B cell (primary cell): Measurements from ENCODE around the gene IL22RA1.

ENCODE experiments used
- CTCF ChIP-seq: fragments of 200-600 bp; IDR thresholded peaks from one replicate; pipeline ENCODE4 v1.8.0; 2022; ENCODE audit warnings: antibody characterized with exemption, mild to moderate bottlenecking
- EZH2 ChIP-seq: IDR thresholded peaks from 2 replicates; pipeline ENCODE4 v1.6.1; 2012; ENCODE audit warnings: borderline replicate concordance, low read depth, mild to moderate bottlenecking, moderate library complexity, low read length; ENCODE audit not compliant: insufficient read depth, poor library complexity, severe bottlenecking

DNA sequence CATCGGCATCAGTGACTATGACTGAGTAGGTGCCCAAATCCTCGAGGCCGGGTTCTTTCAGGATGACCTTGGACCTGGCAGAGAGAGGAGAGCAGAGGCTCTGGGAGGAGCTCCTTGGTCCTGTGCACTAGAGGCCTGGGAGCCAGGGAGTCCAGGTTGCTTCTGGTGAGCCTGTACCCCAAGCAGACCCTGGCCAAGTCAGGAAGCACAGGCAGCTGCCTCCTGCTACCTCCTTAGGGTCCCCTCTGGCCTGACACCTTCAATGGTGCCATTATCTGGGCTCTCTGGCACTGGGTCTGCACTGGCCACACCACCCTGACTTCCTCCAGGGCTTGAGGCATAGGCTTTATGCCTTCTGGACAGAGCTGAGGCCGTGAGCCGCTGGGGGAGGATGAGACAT is 68.7 kb downstream of the IL22RA1 start:
- TF ChIP-seq CTCF (no peak), EZH2 (no peak)
